Astrocyte (in vitro differentiated cells and primary cell): ENCODE measurements around the gene SELENOF. TPM values are rescaled to one million over a fixed set of nuclear protein-coding genes. Genes with fewer than 3 reads are reported as not detected.

Source experiments
- DNase-seq: peaks from one replicate; pipeline ENCODE4 v3.0.0-alpha.2; 2010; ENCODE audit warnings: low read depth
- FAIRE-seq: peaks from 2 replicates; lab custom pipeline; 2011; peaks lifted over from hg19 to GRCh38; lab: Jason Lieb, UNC
- H2AFZ ChIP-seq: 2 replicates; pipeline ENCODE4 v1.6.0; 2012; ENCODE audit warnings: low read depth, low read length, inconsistent platforms
- H3K27ac ChIP-seq: 2 replicates; pipeline ENCODE4 v1.5.1; 2011; ENCODE audit warnings: low read depth, low read length, inconsistent platforms
- H3K27me3 ChIP-seq: 2 replicates; pipeline ENCODE4 v1.6.0; 2011; ENCODE audit warnings: low read length, inconsistent platforms; ENCODE audit not compliant: insufficient read depth
- H3K36me3 ChIP-seq: 2 replicates; pipeline ENCODE4 v1.5.1; 2011; ENCODE audit warnings: low read length, inconsistent platforms; ENCODE audit not compliant: insufficient read depth
- H3K4me1 ChIP-seq: 2 replicates; pipeline ENCODE4 v1.5.1; 2011; ENCODE audit warnings: low read length, inconsistent platforms; ENCODE audit not compliant: insufficient read depth
- H3K4me2 ChIP-seq: 2 replicates; pipeline ENCODE4 v1.6.0; 2012; ENCODE audit warnings: low read length, inconsistent platforms
- H3K4me3 ChIP-seq: 2 replicates; pipeline ENCODE4 v1.5.1; 2011; ENCODE audit warnings: low read depth, mild to moderate bottlenecking, low read length, inconsistent platforms; ENCODE audit not compliant: insufficient read depth
- H3K79me2 ChIP-seq: 2 replicates; pipeline ENCODE4 v1.6.0; 2012; ENCODE audit warnings: mild to moderate bottlenecking, low read length, inconsistent platforms; ENCODE audit not compliant: insufficient read depth
- H3K9ac ChIP-seq: 2 replicates; pipeline ENCODE4 v1.6.0; 2012; ENCODE audit warnings: mild to moderate bottlenecking, low read length, inconsistent platforms
- H3K9me3 ChIP-seq: 2 replicates; pipeline ENCODE4 v1.5.1; 2012; ENCODE audit warnings: low read depth, mild to moderate bottlenecking, low read length, inconsistent platforms; ENCODE audit not compliant: insufficient read depth
- H4K20me1 ChIP-seq: 2 replicates; pipeline ENCODE4 v1.6.0; 2012; ENCODE audit warnings: low read length, inconsistent platforms; ENCODE audit not compliant: insufficient read depth
- H3K27ac Mint-ChIP-seq: one replicate; pipeline ENCODE4 v1.8.0; 2021; ENCODE audit warnings: mild to moderate bottlenecking, mixed read lengths; ENCODE audit not compliant: unreplicated experiment
- H3K27me3 Mint-ChIP-seq: one replicate; pipeline ENCODE4 v1.8.0; 2021; ENCODE audit warnings: low read depth, mixed read lengths; ENCODE audit not compliant: unreplicated experiment
- H3K36me3 Mint-ChIP-seq: one replicate; pipeline ENCODE4 v1.8.0; 2021; ENCODE audit warnings: low read depth, mixed read lengths; ENCODE audit not compliant: unreplicated experiment
- H3K4me1 Mint-ChIP-seq: one replicate; pipeline ENCODE4 v1.8.0; 2021; ENCODE audit warnings: low read depth, mixed read lengths; ENCODE audit not compliant: unreplicated experiment
- H3K4me3 Mint-ChIP-seq: one replicate; pipeline ENCODE4 v1.8.0; 2021; ENCODE audit warnings: mild to moderate bottlenecking, moderate library complexity, mixed read lengths; ENCODE audit not compliant: unreplicated experiment
- H3K9me3 Mint-ChIP-seq: one replicate; pipeline ENCODE4 v1.8.0; 2021; ENCODE audit warnings: mild to moderate bottlenecking, mixed read lengths; ENCODE audit not compliant: unreplicated experiment
- CTCF ChIP-seq: IDR thresholded peaks from 2 replicates; pipeline ENCODE4 v1.5.1; 2011; ENCODE audit warnings: low read depth, mild to moderate bottlenecking, inconsistent platforms, low read length, moderate library complexity; ENCODE audit not compliant: insufficient read depth
- EZH2 ChIP-seq: IDR thresholded peaks from 2 replicates; pipeline ENCODE4 v1.6.1; 2012; ENCODE audit warnings: mild to moderate bottlenecking, low read length, inconsistent platforms; ENCODE audit not compliant: insufficient read depth
- total RNA-seq: library from RNA; stranded (reverse); gene quantifications from 2 replicates; pipeline ENCODE4 v1.2.1, GENCODE V29; 2021

SELENOF gene
- total RNA-seq, 1 donor from 2014 or later, result 193 TPM

- Histone ChIP-seq H3K36me3 (no peaks in the 10 kb centered on the region), H3K4me3 (no peak overlapping the region), H4K20me1 (peaks cover 15% of the 10 kb centered on the region), H3K9ac (no peak overlapping the region), H3K4me2 (no peak overlapping the region), H3K27me3 (no peaks in the 10 kb centered on the region), H3K27ac (no peak overlapping the region), H3K4me1 (no peaks in the 10 kb centered on the region), H3K9me3 (no peaks in the 10 kb centered on the region), H3K79me2 (peaks cover 17% of the 10 kb centered on the region), H2AFZ (no peak overlapping the region)
- H3K4me3 Mint-ChIP-seq, result no peak overlapping the region
- no peaks in the 10 kb centered on the region for H3K27me3 Mint-ChIP-seq
- peaks cover 10% of the 10 kb centered on the region for H3K4me1 Mint-ChIP-seq
- H3K36me3 Mint-ChIP-seq, result no peaks in the 10 kb centered on the region
- H3K9me3 Mint-ChIP-seq, result no peaks in the 10 kb centered on the region
- TF ChIP-seq CTCF (no peak), EZH2 (no peak)
- DNase-seq (no peak), FAIRE-seq (no peak)
- no peak overlapping the region for H3K27ac Mint-ChIP-seq
Observed at GRCh38 chr1:86953167-86953566, 39.2 kb upstream of the SELENOF start.

- Histone ChIP-seq H3K27me3 (no peaks in the 10 kb centered on the region), H3K4me2 (no peak overlapping the region), H3K4me1 (no peaks in the 10 kb centered on the region), H3K9me3 (no peaks in the 10 kb centered on the region), H3K9ac (no peak overlapping the region), H3K27ac (no peak overlapping the region), H3K36me3 (no peaks in the 10 kb centered on the region), H3K79me2 (peaks cover 22% of the 10 kb centered on the region), H2AFZ (no peak overlapping the region), H3K4me3 (no peak overlapping the region), H4K20me1 (peaks cover 14% of the 10 kb centered on the region)
- Mint-ChIP-seq H3K4me1 (peaks cover 10% of the 10 kb centered on the region), H3K27me3 (no peaks in the 10 kb centered on the region), H3K4me3 (no peak overlapping the region), H3K36me3 (no peaks in the 10 kb centered on the region), H3K9me3 (no peaks in the 10 kb centered on the region), H3K27ac (no peak overlapping the region)
- FAIRE-seq (no peak), DNase-seq (peak; percentile 22)
- TF ChIP-seq CTCF (no peak), EZH2 (no peak)
Observed at GRCh38 chr1:86951430-86951829, 37.5 kb upstream of the SELENOF start.

GRCh38 chr1:86950712-86951419, 36.9 kb upstream of the SELENOF start:
- Mint-ChIP-seq H3K36me3 (no peaks in the 10 kb centered on the region), H3K27ac (no peak overlapping the region), H3K27me3 (no peaks in the 10 kb centered on the region), H3K4me1 (peaks cover 10% of the 10 kb centered on the region), H3K4me3 (no peak overlapping the region), H3K9me3 (no peaks in the 10 kb centered on the region)
- Histone ChIP-seq H2AFZ (no peak overlapping the region), H3K9me3 (no peaks in the 10 kb centered on the region), H3K4me2 (no peak overlapping the region), H3K79me2 (peaks cover 23% of the 10 kb centered on the region), H3K4me1 (no peaks in the 10 kb centered on the region), H3K27me3 (no peaks in the 10 kb centered on the region), H3K36me3 (no peaks in the 10 kb centered on the region), H3K9ac (no peak overlapping the region), H3K27ac (no peak overlapping the region), H4K20me1 (peaks cover 11% of the 10 kb centered on the region), H3K4me3 (no peak overlapping the region)
- FAIRE-seq (no peak), DNase-seq (no peak)
- no peak for TF ChIP-seq EZH2
- TF ChIP-seq CTCF, result no peak
